DLD1 (cell line): ENCODE data around the gene R3HDML.

Experiments
- in situ Hi-C: cut with HindIII; loops from 2 replicates; pipeline ENCODE4 v1.10.0; 2017; ENCODE audit warnings: low sequenced_read_pairs

The R3HDML gene

DNA sequence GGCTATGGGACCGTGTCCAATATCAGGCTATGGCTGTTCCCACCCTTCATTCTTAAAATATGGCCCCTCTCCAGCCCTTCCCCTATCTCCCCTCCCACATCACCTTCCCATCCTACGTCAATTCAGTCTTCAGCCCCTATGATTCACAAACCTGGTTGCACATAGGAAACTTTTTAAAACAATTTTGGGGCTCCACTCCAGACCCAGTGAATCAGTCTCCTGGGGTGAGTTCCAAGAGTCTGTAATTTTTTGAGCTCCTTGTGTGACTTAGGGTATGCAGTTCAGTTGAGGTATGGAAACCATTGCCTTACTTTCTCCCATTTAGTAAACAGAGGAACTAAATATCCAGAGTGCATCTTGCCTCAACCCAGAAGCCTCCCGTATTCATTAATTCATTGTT, 24.2 kb downstream of the R3HDML start:
- in situ Hi-C loops, result no loop called here

DNA sequence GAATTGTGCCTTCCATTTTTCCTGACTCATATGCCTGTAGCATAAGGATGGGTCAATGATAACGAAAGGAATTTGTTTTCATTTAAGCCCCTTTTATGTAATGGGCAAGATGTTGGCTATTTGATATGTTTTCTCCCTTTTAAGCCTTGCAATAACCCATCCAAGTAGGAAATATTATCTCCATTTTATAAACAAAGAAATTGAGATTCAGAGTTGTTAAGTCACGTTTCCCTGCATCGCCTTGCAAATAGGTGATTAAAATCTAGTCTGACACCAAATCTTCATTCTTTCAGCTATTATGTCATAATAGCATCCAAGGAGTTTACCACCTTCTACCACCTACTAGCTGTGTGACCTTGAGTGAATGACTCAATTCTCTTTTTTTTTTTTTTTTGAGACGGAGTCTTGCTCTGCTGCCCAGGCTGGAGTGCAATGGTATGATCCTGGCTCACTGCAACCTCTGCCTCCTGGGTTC, 25.7 kb downstream of the R3HDML start:
- in situ Hi-C loops, result no loop called here

DNA sequence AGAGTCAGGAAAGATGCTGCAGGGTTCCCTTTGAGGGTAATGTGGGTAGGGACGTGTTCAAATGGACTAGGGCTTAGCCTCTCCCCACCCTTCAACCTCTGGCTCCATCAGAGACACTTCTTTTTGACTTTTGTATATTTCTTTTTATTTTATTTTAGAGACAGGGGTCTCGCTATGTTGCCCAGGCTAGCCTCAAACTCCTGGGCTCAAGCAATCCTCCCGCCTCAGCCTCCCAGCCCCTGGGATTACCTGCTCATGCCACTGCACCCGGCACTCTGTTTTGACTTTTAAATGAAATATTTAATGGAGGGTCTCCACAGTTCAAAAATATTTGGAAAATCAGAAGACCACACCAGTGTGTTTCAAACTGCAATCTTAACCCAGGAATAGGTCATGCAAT, 27.2 kb downstream of the R3HDML start:
- in situ Hi-C loops, result no loop called here

DNA sequence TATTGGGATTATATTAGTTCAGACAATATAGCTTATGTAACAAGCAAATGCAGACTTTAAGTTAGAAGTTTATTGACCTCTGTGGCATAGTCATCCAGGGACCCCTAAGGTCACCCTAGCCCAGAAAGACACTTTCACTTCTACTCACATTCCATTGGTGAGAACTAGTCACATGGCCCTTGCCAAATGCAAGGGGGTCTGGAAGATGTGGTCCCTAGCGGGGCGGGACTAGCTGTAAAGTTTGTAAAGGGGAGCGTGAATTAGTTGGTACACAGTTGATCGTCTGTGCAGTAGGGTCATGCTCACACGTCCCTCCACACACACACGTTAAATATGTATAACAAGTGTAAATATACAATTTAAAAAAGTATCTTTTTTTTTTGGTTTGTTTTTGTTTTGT, 27.9 kb downstream of the R3HDML start:
- in situ Hi-C loops, result no loop called here

DNA sequence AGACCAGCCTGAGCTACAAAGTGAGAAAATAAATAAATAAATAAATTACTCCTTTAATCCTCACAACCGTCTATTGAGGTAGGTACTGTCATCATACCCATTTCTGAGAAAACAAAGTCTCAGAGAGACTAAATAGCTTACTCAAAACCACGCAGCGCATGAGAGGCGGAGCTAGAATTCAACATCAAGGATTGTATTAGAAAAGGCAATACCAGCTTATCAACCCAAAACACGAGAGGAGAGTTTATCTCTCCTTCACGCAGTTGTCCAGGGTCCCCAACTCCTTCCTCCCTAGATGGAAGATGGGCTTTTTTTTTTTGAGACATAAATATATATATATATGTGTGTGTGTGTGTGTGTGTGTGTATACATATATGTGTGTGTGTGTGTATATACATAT, 30.9 kb downstream of the R3HDML start:
- in situ Hi-C loops, result no loop called here

DNA sequence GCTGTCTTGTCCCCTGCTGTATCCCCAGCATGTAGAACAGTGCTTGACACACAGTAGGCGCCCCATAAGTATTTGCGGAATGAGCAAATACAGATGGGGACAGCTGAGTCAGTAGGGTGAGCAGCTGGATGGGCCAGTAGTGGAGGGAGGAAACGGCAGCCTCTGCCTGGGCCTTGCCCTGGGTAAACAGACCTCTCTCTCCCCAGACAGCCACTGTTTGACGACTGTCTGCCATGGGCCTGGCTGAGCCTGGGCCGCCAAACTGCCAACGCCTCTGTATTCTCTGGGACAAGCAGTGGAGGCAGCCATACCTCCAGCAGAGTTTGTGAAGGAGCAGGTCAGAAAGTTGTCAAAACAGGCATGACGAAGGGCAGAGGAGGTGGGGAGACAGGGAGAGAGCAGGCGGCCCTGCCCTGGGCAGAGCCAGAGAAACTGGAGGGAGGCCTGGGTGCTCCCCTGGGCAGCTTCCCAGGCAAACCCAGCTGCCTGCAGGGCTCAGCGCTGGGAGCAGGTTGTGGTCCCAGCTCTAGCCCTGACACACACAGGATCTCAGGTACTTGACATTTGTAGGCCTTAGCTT, 33.9 kb downstream of the R3HDML start:
- in situ Hi-C loops, result no loop called here

DNA sequence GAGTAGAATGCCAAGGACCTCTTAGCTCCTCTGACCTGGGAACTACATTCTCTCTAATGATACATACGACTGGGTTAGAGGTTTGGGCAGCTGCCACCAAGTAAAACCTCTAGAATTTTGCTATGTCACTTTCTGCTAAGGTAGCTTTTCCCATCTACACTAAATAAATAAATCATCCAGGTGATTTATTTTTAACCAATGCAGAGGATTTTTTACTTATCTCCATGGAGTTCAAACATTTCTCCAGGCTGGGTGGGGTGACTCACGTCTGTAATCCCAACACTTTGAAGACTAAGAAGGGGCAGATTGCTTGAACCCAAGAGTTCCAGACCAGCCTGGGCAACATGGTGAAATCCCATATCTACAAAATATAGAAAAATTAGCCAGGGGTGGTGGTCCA, 45.8 kb downstream of the R3HDML start:
- in situ Hi-C loops, result loop anchor here (5.0 to 10.0 kb wide), 2 partner anchors 82 to 235 kb away; no protein-coding TSS in a partner anchor

DNA sequence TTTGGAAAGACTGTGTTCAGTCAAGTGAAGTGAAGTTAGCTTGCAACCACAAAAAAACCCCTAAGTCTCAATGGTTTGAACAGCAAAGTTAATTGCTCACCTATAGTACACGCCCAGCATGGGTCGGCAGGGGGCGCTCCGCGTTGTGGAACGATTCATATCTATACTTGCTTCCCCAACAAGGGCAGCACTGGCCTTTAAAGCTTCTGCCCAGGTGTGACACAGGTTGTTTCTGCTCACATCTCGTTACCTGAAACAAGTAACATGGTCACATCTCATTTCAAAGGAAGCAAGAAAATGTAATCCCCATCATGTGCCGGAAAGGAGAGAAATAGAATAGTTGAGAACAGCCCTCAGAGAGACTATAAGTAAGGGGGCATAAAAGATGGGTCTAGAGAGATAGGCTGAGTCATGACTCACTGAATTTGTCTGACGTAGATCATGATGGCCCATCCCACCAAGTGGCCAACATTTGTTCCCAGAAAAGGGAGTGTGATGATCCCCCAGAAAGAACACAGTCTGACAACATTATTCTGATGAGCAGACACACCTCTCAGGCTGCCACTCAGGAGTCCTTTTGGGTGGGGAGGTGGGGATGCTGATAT, 47.7 kb downstream of the R3HDML start:
- in situ Hi-C loops, result loop anchor here (5.0 to 10.0 kb wide), 2 partner anchors 80 to 233 kb away; no protein-coding TSS in a partner anchor

DNA sequence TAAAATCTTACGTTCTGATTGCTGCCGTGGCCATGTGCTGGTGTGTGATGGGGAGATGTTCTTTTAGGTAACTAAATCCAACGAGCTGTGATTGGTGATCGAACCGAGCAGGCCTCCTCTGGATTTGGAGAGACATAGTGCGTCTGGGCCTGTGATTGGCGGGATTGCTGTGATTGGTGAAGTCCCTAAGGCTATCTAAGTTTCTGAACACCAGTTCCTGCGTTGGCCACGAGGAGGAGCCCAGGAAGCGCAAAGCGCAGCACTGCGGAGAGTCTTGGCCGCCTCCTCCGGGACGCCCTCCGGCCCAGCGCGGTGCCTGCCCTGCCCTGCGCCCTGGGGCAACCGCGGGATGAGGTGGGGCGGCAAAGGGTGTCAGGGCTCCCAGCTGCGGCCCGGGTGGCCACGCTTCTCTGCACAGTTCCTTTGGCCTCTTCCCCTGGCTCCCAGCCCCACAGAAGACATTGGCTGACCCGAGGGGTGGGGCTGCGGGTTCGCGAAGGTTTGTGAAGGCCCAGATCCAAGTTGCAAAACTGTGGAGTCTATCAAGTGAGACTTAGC, 51.7 kb downstream of the R3HDML start:
- in situ Hi-C loops, result loop anchor here (10.0 kb wide), 1 partner anchor 76 kb away; no protein-coding TSS in a partner anchor

DNA sequence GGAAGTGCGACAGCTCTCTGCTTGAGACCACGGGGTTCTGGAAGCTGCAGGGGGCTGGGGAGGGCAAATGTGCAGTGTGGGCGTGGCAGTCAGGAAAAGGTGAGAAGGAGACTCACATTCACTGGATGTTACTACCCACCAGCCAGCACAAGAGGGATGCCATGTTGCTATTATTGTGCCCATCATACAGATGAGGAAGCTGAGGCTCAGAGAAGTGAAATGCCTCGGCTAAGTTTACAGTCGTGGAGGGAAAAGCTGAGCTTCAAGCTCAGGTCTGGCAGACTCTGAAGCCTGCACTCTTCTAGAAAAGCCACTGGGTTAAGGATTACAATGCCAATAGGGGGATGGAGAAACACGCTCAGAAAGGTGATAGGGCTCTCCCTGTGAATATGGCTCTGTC, 53.0 kb downstream of the R3HDML start:
- in situ Hi-C loops, result loop anchor here (10.0 kb wide), 1 partner anchor 75 kb away; no protein-coding TSS in a partner anchor

DNA sequence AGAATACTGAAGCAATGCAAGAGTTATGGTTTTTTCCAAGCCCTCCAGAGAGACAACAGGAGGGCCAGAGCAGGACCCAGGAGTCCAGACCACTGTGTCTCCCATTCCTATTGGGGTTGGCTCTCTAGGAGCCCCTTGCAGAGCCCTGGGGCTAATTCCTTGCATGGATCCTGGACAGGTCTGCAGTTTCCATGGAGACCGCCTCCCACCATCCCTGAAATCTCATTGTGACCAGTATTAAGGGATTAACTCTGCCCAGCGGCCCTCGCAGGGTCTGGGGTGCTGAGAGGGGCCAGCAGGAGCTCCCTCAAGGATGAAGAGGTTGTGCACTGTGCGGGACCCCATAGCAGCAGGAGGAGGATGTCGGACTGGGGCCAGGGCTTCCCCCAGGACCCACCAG, 53.4 kb downstream of the R3HDML start:
- in situ Hi-C loops, result no loop called here

DNA sequence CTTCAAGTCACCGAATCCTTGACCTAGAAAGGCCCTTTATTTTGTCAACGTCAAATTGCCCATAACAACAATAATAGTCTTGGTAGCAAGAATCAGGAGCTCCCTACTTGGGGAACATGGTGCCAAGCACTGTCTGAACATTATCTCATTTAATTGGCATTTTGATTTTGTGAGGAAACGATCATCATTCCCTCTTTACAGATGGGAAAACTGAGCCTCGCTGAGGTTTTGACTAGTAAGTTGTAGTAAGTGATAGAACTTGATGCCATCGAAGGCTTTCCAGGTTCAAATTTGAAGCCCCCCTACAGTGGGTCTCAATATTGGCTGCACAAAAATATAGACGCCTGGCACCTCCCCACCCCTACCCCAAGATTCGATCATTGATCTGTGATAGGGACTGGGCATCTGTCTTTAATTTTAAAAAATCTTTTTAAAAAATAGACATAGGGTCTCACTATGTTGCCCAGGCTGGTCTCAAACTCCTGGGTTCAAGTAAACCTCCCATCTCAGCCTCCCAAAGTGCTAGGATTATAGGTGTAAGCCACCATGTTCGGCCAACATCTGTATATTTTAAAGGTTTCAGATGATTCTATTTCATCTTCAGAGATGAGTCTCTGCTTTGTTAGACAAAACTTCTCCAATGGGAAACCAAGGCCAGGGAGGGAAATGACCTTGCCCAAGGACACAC, 55.4 kb downstream of the R3HDML start:
- in situ Hi-C loops, result no loop called here

DNA sequence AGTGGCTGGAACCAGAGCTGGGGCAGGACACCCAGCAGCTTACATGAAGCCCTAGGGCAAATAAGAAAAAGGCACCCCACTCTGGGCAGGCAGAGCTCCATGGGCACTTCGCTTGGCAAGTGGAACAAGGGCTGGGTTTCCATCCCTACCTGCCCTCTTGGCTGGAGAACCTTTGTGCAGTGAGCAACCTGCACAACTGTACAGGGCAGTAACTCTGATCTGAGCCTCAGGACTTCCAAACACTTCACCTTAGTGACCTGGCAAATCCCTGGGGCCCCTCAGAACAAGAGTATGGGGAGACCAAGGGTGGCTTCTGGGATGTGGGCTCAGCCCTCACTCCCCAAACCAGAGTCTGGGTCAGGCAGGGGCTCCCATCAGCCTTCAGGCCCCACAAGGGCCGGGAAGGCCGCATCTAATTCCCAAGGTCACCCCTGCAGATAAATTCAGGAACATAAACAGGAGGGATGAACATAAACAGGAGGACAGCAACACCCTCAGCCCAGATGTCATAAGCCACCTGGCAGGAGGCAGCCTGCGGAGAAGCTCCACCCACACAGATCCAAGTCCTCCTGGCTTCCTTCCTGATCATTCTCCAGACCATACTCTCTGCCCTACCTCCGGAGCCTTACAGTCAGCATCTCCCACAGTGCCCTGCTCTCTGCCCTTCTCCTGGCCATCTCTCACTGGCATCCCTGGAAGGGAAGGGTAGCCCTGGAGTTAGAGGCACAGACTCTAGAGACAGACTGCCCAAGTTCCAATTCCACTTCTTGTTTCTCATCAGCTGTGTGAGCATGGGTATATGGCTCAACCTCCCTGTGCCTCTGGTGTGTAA, 56.1 kb downstream of the R3HDML start:
- in situ Hi-C loops, result no loop called here

DNA sequence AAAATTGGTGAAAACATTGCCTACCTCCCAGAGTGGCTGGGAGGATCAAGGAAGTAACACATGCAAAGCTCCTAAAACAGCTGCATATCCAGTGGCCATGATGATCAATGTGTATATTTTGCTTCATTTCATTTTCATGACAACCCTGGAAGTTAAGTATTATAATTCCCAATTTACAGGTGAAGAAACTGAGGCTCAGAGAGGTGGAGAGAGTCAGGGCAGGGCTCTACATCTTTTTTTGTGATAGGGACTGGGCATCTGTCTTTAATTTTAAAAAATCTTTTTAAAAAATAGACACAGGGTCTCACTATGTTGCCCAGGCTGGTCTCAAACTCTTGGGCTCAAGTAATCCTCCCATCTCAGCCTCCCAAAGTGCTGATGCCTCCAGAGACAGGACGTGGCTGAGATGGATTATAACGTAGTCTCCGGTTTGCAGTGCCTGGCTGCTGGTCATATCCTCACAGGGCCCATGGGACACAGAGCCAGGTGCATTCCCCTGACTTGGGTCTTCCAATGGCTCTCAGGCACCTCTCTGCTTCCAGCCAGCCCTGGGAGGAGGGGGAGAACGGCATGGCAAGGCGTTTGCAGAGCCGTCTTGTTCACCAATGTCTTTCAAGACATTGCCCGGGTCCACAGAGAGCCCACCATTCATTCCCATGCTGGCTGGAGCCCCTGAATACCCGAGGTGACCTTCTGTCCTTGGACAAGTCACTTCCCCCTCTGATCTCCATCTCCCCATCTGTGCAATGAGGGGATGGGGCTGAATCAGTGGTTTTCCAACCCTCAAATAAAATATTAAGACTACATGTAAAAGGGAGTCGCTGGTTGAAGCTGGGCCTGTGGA, 57.0 kb downstream of the R3HDML start:
- in situ Hi-C loops, result no loop called here

DNA sequence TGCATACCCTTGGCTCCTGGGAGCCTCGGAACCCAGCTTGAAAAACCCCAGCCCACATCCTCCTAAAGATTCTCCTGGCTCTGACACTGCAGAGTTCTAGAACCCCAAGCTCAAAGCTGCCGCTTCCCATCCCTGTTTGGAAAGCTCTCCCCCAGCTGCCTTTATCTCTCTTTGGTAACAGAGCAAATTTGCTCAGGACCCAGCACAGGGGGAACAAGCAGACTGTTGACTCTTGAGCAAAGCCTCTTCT, 57.5 kb downstream of the R3HDML start:
- in situ Hi-C loops, result no loop called here

DNA sequence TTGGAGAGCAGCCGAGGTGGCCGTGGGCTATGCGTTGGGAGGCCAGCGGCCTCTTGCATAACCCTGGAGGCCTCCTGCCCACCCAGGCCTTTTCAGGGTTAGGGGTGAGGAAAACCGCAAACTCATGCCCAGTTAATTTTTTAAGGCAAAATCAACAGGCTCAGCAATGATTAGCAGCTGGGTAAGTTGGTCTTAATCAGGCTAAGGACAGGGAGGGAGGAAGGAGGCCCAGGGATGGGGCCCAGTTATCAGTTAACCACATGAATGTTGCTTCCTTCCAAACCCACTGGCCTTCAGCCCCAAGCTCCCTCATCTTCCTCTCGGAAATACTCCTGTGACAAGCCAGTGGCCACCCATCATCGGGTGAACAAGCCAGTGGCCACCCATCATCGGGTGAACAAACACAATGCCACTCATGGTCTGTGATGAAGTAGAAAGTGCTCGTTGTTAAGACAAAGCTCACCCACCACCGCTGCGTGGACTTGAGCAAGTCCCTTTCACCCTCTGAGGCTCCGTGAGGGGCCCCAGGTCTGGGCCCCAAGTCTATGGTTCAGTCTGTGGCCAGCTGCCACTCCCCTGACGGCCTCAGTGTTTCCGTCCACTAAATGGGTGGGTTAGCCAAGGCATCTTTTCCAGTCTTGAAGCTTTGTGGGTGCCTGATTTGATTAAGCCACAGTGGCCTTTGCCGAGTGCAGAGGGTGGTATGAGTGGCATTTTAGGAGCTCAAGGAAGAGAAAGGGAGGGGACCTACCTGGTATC, 58.0 kb downstream of the R3HDML start:
- in situ Hi-C loops, result no loop called here

DNA sequence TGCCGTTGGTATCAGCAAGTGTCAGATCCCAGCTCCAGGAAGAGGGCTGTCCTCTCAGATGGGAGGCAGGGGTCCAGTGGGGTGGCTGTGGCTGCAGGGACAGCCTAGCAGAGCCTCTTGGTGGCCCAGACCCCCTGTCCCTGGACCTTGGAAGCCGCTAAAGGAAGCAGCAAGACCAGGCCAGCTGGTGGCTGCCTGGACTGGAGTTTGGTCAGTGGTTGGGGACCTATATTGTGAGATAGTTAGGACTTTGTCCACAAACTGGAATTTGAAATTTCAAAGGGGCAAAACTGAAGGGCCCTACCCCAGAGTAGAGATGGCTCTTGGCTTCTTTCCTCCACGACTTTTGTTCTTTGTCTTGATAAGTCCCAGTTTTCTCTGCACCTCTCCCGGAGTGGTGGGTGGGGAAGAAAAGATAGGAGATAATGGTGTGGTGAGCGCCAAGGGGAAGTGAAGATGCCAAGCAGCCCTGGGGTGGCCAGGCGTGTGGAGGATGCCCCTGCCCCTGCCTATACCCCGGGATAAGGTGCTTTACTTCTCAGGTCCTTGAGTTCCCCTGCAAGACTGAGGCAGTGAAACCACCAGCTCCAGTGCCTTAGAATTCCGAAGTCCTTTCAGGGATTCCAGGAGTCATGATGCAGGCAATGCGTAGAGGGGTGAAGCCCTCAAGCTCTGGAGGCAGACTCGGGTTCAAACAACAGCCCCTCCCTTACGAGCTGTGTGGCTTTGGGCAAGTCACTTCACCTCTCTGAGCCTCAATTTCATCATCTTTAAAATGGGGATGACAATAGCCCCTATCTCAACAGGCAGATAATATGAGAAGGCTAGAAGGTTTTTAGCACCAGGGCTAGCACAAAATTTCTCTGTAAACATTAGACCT, 58.9 kb downstream of the R3HDML start:
- in situ Hi-C loops, result no loop called here

DNA sequence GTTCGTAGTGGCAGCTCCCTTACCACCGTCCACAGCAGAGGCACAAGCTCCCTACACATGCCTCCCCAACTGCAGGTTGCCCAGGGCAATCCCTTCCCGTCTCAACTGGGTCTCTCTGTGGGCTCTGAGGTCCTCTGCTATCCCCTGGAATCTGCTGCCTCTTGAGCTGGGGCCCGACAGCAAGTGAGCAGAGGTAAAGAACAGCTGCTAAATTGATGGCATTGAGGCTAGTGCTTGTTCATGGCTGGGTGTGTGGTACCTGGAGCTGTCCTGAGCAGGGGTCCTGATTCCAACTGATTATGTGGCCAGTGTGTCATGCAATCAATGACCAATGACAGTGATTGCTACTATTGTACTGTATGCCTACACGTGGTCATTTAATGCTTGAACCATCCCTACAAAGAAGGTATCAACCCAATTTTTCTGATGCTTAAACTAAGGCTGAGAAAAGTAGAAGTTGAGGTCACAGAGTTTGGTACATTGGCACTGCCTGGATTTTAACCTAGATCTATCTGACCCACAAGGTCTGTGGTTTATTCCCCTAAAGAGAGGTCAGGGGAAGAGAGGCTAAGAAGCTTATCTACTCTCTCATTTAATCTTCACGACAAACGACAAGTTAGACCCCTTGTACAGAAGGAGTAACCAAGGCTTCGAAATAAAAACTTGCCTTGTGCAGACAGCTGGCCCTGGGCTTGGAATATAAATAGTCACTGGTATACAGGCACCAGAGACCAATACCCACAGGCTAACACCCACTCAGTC, 59.7 kb downstream of the R3HDML start:
- in situ Hi-C loops, result no loop called here
